ENCODE results near the gene TMPRSS6.
A peak's percentile ranks its signal among the peaks of the same experiment; 100 is the strongest.

TMPRSS6 gene

GRCh38 chr22:37024339-37025157, 85.0 kb downstream of the TMPRSS6 start:
- DNase-seq, result no peak

DNA sequence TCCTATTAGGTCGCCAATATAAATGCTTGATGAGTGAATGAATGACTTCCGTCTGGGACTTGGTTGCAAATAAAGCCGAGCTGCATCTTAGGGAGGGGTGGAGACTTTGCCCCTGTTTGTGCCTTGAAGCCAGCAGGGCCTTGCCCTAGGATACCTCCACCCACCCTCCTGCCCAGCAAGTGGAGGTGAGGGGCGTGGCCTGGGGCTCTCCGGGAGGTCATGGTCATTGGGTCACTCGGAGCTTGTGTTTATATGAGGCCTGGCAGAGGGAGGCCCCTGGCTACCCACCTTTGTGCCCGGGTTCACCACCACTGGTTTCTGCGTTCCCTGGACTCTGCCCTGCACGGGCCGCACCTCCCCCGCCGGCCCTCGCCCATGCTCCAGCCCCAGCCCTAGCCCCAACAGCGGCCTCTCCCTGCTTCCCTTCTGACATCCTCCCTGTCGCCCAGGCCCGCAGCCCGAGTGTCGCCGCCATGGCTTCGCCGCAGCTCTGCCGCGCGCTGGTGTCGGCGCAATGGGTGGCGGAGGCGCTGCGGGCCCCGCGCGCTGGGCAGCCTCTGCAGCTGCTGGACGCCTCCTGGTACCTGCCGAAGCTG, 85.7 kb downstream of the TMPRSS6 start:
- DNase-seq, result no peak

DNA sequence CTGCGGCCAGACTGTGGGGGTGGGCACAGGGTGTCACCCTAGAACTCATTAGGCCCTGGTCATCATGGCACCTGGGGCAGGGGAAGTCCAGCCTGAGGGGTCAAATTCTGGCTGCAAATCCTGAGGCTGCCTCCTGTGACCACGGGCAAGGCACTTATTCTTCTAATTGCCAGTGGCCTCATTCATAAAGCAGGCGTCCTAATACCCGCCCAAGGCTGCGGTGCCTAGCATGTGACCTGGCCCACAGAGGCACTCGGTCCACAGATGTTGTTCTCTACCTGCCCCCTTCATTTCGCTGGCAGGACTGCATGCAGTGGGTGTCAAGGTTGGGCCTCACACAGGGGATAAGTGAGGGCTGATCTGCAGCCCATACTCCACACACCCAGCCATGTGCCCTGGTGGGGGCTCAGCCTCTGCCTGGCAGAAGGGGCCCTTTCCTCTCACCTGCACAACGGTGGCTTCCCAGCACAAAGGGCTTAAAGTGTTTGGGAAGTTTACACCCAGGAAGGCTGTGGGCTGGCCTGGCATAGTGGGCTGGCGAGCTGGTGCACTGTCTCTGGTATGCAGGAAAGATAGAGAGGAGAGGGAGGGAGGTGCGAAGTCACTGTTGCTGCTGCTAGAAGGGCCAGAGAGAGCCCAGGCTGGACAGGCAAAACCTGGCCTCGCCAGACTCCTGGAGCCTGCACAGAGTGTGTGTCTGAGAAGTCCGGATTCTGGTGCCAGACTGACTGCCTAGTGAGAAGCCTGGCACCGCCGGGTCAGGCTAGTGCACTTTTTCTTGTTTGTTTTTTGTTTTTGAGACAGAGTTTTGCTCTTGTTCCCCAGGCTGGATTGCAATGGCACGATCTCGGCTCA, 86.8 kb downstream of the TMPRSS6 start:
- no peak for DNase-seq

DNA sequence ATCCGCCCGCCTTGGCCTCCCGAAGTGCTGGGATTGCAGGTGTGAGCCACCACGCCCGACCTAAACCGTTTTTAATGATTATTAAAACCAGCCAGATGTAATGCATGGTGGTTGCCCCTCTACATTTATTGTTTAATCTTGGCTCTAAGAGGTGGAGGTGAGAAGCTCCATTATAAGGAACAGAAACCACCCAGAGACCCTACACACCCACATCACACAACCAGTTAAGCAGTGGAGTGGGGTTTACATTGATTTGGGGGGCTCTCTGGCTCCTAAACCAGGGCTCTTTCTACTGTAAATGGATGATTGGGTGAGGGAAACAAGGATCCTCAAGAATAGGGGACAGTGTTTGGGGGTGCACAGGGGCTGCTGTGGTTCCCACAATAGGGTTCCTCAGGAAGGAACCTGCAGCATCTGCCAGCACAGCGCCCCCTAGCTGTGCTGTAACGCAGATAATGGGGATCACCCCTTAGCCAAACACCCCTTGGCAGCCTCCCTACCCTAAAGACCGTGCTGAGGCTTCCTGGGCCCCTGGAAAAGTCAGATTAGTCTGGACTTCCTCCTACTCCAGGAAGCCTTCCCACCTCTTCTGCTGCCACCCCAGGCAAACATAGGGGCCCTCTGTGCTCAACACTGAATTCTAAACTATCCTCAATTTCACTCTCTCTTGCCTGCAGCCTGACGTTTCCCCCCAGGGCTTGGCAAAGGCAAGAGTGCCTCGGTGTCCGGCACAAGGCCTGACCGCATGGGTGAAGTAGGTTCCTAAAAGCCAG, 87.6 kb downstream of the TMPRSS6 start:
- no peak for DNase-seq

DNA sequence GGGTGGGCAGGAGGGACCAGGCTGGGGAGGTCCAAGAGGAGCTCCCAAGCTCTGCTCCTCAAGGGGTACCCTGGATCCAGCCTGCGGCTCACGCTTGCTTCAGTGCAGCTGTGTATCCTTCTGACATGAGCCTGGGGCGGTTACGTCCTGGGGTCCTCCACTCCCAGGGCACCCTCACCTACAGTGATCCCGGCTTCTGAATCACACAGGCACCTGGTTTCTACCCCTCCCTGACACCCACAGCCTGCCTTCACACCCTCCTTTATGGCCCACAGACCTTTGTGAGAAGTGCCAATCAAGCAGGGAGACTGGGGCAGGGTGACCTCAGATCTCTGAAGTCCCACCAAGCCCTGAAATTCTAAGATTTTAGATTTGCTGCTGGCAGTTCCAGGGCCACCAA, 88.5 kb downstream of the TMPRSS6 start:
- DNase-seq, result no peak

- DNase-seq, result no peak
These were observed 89.4 kb downstream of the TMPRSS6 start for GRCh38 chr22:37020192-37020479.

DNA sequence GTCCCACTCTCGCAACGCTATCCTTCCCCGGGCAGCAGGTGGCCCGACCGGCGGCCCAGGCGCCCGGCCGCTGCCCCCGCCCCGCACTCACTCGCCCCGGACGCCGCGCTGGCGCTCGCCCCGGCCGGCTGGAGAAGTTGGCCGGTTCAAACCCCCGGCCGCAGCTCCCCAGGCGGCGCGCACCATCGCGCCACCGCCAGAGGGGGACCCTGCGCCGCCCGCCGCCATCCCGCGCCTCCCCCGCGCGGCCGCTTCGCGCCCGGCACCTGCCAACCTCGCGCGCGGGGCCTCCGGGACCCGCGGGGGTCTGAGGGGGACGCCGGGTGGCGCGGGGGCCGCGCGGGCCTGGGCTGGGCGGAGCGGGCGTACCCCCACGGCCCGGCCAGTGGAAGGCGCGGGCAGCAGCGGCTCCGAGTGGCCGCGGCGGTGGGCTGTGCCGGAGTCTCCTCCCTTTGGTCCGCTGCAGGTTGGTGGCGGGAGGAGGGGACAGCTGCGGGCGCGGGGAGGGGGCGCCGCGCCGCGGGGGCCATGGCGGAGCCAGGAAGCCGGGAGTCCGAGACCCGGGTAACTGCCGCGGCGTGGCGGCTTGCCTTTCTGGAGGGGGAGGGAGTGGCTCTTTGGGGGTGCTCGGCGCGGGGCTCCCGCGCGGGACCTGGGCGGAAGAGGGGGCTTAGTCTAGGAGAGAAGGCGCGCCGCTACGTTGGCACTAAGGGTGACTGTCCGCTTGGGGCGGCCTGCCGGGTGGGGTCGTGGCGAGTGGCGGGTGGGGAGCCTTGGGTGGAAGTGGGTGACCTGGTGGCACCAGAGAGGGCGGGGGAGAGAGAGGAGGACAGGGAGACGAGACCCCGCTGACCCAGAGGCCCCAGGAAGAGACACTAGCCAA, 90.0 kb downstream of the TMPRSS6 start, which contains the start of the genes MPST and TST:
Gene MPST, plus strand, starts transcription at position 434 of the 883 bp plus-strand sequence. Its CDS starts 95 bp downstream, at position 529.
Gene TST, minus strand, starts transcription at position 139 of the 883 bp plus-strand sequence. CDS start 715 bp downstream, outside the sequence.
- DNase-seq, result peak; percentile 48

- DNase-seq, result no peak
These were observed 90.7 kb downstream of the TMPRSS6 start for GRCh38 chr22:37018815-37019308.

DNA sequence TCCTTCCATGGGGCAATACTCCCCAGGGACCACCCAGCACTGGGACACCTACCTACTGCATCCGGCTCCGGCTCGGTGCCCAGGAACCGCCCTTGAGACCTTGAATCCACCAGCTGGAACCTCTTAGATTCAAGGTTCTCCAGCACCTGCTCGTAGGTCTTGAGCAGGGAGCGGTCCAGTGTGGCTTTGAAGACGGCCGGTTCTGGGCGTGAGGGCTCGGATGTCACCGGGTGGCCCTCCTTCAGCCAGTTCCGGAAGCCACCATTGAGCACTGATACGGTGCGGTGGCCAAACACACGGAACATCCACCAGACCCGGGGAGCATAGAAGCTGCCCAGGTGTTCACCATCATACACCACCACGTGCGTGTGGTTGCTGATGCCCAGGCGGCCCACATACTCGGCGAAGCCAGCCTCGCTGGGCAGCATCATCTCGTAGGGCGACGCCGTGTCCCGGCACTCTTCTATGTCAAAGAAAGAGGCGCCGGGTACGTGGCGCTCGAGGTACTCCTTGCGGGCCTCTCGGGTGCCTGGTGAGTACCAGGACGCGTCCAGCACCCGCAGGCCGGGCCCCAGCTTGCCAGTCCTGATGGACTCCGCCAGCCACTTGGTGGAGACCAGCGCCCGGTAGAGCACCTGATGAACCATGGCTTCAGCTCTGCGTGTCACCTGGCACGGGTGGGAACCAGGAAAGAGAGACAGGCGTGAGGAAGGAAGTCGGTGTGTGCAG, 91.3 kb downstream of the TMPRSS6 start:
- DNase-seq, result no peak

DNA sequence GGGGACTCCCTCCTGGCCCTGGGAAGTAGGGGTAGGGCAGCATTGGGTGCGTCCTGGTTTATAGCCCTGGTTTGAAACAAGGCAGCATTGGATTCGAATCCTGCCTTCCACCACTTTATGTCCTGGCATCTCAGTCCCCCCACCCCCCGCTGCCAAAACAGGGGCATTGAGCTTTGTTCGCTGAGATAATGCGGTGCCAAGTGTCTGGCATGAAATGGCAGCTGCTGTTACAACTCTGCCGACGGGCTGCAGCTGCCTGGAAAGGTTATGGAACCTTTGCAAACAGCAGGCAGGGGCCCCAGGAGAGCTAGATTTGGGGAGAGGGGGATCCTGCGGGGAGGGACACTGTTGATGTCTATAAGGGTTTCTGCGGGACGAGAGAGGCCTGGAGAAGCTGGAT, 92.2 kb downstream of the TMPRSS6 start:
- no peak for DNase-seq

DNA sequence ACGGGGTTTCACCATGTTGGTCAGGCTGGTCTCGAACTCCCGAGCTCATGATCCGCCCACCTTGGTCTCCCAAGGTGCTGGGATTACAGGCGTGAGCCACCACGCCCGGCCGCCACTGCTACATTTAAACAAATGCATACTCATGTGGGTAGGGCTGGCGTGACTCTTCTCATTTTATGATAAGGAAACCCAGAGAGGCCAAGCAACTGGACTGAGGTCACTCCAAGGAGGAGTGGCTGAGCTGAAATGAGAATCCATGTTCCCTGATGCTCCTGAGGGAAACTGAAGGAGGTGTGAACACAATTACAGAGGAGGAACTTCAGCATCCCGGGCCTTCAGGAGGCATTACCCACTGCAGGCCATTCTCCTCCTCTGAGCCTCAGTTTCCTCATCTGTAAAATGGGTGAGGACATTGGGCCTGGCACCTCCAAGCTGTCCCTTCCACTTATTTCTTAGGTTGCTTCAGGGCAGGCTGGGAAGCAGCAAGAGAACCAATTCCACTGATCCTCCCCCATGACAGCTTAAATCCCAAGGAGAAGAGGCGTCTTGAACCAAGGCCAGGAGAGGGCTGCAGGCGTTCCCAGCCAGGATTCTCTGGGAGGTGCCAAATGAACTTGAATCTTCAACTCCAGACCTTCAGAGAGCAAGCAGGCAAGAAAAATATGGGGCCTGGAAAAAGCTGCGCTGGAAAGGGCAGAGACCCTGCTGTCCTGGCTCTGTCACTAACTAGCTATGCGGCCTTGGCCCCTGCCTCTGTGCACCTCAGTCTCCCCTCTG, 93.2 kb downstream of the TMPRSS6 start:
- DNase-seq, result no peak

DNA sequence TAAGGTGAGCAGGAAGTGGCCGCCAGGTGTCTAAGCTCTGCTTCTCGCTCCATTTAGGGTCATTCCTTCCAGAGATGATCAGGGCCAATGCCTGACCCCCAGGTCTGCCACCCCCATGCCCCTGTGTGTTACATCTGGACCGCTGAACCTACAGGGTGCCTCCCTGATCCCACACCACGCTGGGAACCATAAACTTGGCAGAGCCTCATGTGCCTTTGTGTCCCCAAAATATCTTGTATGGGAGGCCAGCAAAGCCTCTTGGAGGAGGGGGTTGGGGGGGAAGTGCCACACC, 94.0 kb downstream of the TMPRSS6 start:
- DNase-seq, result no peak
